B cell (primary cell): Measurements from ENCODE around the gene BID. TPM values are rescaled to one million over a fixed set of nuclear protein-coding genes. Genes with fewer than 3 reads are reported as not detected.

Source experiments
- ATAC-seq: fragments of 200-7000 bp; cut with Tn5 transposase; one replicate; pipeline ENCODE4 v1.10.0; 2021; ENCODE audit warnings: low read depth, mild to moderate bottlenecking, moderate number of reproducible peaks, moderate library complexity
- CTCF ChIA-PET: fragments of 350-600 bp; sonication (Branson Sonifier 250); formaldehyde crosslinking; loops from one replicate; lab custom pipeline; 2021; ENCODE audit warnings: antibody characterized with exemption, inconsistent platforms; lab: Charles Lee
- POLR2A ChIA-PET: fragments of 350-600 bp; sonication (Branson Sonifier 250); formaldehyde crosslinking; loops from one replicate; lab custom pipeline; 2021; ENCODE audit warnings: antibody characterized with exemption; lab: Charles Lee
- DNase-seq: peaks from one replicate; pipeline ENCODE4 v3.0.0; 2013
- H2AFZ ChIP-seq: 2 replicates; pipeline ENCODE4 v1.6.1; 2012; ENCODE audit warnings: mild to moderate bottlenecking, low read depth, low read length; ENCODE audit not compliant: insufficient read depth, poor library complexity, severe bottlenecking
- H3K27ac ChIP-seq, 2 donors: 1 replicate in 1 of 2; 2 replicates in 1 of 2; pipeline ENCODE4 v1.5.1; 2012 to 2013; ENCODE audit warnings: low read length in 2 of 2, mild to moderate bottlenecking in 2 of 2, moderate library complexity in 1 of 2
- H3K27me3 ChIP-seq, 4 experiments: fragments of 200-600 bp in 1 of 4; sonication (generic) in 1 of 4; replicated peaks in 1 of 4; 1 replicate in 2 of 4; 2 replicates in 2 of 4; pipeline versions ENCODE4 v1.6.1 to v1.7.0; 2013 to 2016; ENCODE audit warnings: low read length in 3 of 4, mild to moderate bottlenecking in 2 of 4, mixed read lengths in 1 of 4, moderate library complexity in 1 of 4; ENCODE audit not compliant: insufficient read depth in 4 of 4, control insufficient read depth in 3 of 4; ENCODE audit errors: control extremely low read depth in 1 of 4
- H3K36me3 ChIP-seq, 2 experiments: replicated peaks in 1 of 2; 1 replicate in 1 of 2; 2 replicates in 1 of 2; pipeline versions ENCODE4 v1.6.1 to v1.7.1; 2013; ENCODE audit warnings: low read length in 1 of 2; ENCODE audit not compliant: insufficient read depth in 2 of 2, control insufficient read depth in 1 of 2; ENCODE audit errors: control extremely low read depth in 1 of 2, extremely low read depth in 1 of 2
- H3K4me1 ChIP-seq, 2 donors: fragments of 200-600 bp in 1 of 2; sonication (generic) in 1 of 2; 1 replicate in 1 of 2; 2 replicates in 1 of 2; pipeline versions ENCODE4 v1.5.1 to v1.6.1; 2013 to 2017; ENCODE audit warnings: low read length in 2 of 2; ENCODE audit not compliant: control insufficient read depth in 2 of 2, insufficient read depth in 2 of 2
- H3K4me2 ChIP-seq: replicated peaks from 2 replicates; pipeline ENCODE3; 2012; ENCODE audit warnings: mild to moderate bottlenecking, low read depth, low read length; ENCODE audit not compliant: poor library complexity, severe bottlenecking
- H3K4me3 ChIP-seq, 5 experiments: fragments of 200-600 bp in 1 of 5; sonication (generic) in 1 of 5; 1 replicate in 3 of 5; 2 replicates in 2 of 5; pipeline versions ENCODE4 v1.5.1 to v1.7.0; 2011 to 2016; ENCODE audit warnings: low read length in 4 of 5, mild to moderate bottlenecking in 4 of 5, low read depth in 2 of 5, control low read depth in 1 of 5, moderate library complexity in 1 of 5; ENCODE audit not compliant: insufficient read depth in 1 of 5; ENCODE audit errors: control extremely low read depth in 1 of 5, extremely low read depth in 1 of 5
- H3K79me2 ChIP-seq: fragments of 200-600 bp; sonication (generic); one replicate; pipeline ENCODE4 v1.6.0; 2016; ENCODE audit warnings: low read length; ENCODE audit not compliant: control insufficient read depth, insufficient read depth
- H3K9ac ChIP-seq: fragments of 200-600 bp; sonication (generic); 2 replicates; pipeline ENCODE4 v1.6.1; 2017; ENCODE audit warnings: mild to moderate bottlenecking, low read length, moderate library complexity
- H3K9me3 ChIP-seq, 3 donors: one replicate each; pipeline versions ENCODE4 v1.6.1 to v1.7.1; 2013; ENCODE audit warnings: low read length in 2 of 3; ENCODE audit not compliant: control insufficient read depth in 2 of 3, insufficient read depth in 1 of 3; ENCODE audit errors: control extremely low read depth in 1 of 3
- H4K20me1 ChIP-seq: 2 replicates; pipeline ENCODE4 v1.6.0; 2012; ENCODE audit warnings: mild to moderate bottlenecking, low read length; ENCODE audit not compliant: insufficient read depth, control insufficient read depth, poor library complexity, severe bottlenecking
- H3K27ac Mint-ChIP-seq: one replicate; pipeline ENCODE4 v1.8.0; 2021; ENCODE audit warnings: mixed read lengths
- H3K27me3 Mint-ChIP-seq: one replicate; pipeline ENCODE4 v1.8.0; 2021; ENCODE audit warnings: mixed read lengths
- H3K4me1 Mint-ChIP-seq: one replicate; pipeline ENCODE4 v1.8.0; 2021; ENCODE audit warnings: mixed read lengths
- H3K4me3 Mint-ChIP-seq: one replicate; pipeline ENCODE4 v1.8.0; 2021; ENCODE audit warnings: mixed read lengths
- H3K9me3 Mint-ChIP-seq: one replicate; pipeline ENCODE4 v1.8.0; 2022; ENCODE audit warnings: mixed read lengths; ENCODE audit not compliant: insufficient read depth
- EZH2 ChIP-seq: IDR thresholded peaks from 2 replicates; pipeline ENCODE4 v1.6.1; 2012; ENCODE audit warnings: borderline replicate concordance, low read depth, mild to moderate bottlenecking, moderate library complexity, low read length; ENCODE audit not compliant: insufficient read depth, poor library complexity, severe bottlenecking
- WGBS: methylation state at CpG from one replicate; pipeline ENCODE4 v1.1.5; 2013; ENCODE audit warnings: missing lambda C conversion rate; ENCODE audit not compliant: insufficient coverage; 5-methylcytosine and 5-hydroxymethylcytosine counted together
- intact Hi-C: fragments of 100-400 bp; cut with micrococcal nuclease; formaldehyde crosslinking; loops from one replicate; pipeline ENCODE4 v1.10.0; 2022
- polyA plus RNA-seq: library from polyadenylated mRNA; depleted of rRNA; stranded (reverse); fragments of >200 nt; gene quantifications from 2 replicates; pipeline ENCODE4 v1.2.3, GENCODE V29; 2012
- total RNA-seq, 2 donors: library from RNA; stranded (reverse); fragments of 120-200 nt in 1 of 2; gene quantifications; 1 replicate in 1 of 2; 2 replicates in 1 of 2; pipeline versions ENCODE4 v1.2.3 to v1.2.4, GENCODE V29; 2013 to 2022
- TF ChIP-seq, protein P1 (sequence below): fragments of 200-600 bp; IDR thresholded peaks from one replicate; pipeline ENCODE4 v1.8.0; 2022; ENCODE audit warnings: antibody characterized with exemption, mild to moderate bottlenecking

BID gene
- total and polyA plus RNA-seq, 2 donors (not counting 1 experiment from before 2014, with no cell fraction given), result 17.5 to 23.3 TPM

DNA sequence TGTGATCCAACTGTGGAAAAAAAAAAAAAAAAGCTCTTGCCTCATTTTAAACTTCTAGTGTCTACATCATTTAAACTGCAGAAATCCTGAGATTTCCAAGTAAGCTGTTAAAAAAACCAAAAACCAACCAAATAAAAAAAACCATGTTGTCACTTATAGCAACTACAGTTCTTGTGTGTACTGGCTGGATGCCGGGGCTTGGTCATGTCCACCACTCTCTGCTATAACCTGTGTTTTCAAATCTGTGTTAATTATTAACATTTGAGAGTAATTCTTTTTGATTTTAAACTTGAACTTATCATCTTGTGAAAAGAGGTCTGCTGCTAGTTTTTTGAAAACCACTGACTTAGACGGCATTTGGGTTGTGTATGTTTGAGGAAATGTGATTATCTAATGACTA lies 32.2 kb upstream of the BID start:
- CTCF ChIA-PET, result interaction anchor here (1.0 to 1.9 kb wide), 4 partner anchors 21 to 270 kb away, joined by 3 to 6 read pairs (median 5); no protein-coding TSS in a partner anchor
- intact Hi-C loops, result no loop called here

DNA sequence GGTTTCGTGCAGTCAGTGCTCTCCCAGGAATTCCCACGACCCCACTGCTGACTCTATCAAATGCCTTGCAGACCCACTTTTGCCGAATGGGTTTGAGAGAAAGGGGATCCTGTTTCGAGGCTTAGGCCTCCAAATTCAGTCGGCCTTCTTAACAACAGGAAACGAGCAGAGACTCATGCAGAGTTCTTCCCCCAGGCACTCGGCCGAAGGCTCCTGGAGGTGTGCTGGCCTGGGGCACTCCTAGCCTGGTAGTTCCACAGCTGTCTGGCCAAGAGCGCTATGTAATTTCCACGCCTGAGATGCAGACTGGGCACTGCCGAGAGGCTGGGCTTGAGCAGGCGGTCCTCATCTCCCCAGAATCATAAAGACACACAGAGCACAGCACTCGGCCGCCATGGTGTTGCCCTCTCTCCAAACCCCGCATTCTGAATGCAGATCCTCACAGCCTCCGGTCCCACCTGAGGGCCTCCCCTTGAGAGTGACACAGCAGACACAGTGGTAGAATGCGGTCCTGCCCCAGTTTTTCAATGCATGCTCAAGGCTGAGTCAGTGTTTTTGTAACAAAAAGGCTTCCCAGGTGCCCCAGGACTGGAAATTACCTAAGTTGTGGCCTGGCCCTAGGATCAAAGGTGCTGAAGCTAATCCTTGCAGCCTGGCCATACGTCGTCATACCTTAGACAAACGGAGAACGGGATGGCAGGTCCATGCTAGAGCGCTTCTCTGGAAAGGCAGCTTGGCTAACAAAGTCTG lies 30.2 kb upstream of the BID start:
- TF ChIP-seq, protein P1, sequence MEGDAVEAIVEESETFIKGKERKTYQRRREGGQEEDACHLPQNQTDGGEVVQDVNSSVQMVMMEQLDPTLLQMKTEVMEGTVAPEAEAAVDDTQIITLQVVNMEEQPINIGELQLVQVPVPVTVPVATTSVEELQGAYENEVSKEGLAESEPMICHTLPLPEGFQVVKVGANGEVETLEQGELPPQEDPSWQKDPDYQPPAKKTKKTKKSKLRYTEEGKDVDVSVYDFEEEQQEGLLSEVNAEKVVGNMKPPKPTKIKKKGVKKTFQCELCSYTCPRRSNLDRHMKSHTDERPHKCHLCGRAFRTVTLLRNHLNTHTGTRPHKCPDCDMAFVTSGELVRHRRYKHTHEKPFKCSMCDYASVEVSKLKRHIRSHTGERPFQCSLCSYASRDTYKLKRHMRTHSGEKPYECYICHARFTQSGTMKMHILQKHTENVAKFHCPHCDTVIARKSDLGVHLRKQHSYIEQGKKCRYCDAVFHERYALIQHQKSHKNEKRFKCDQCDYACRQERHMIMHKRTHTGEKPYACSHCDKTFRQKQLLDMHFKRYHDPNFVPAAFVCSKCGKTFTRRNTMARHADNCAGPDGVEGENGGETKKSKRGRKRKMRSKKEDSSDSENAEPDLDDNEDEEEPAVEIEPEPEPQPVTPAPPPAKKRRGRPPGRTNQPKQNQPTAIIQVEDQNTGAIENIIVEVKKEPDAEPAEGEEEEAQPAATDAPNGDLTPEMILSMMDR, result no peak
- no peak for TF ChIP-seq EZH2
- DNase-seq, result no peak
- intact Hi-C loops, result no loop called here
- 95% methylated on average over 21 of the region's 22 CpGs for WGBS
- Histone ChIP-seq H3K27me3 (no peaks in the 10 kb centered on the region), H3K4me3 (no peak overlapping the region), H3K36me3 (peaks cover 0 to 62% of the 10 kb centered on the region in 2 experiments), H2AFZ (no peak overlapping the region), H3K4me1 (peaks cover 14 to 19% of the 10 kb centered on the region in 2 donors), H3K79me2 (no peaks in the 10 kb centered on the region), H3K9ac (no peak overlapping the region), H3K9me3 (no peaks in the 10 kb centered on the region), H3K27ac (no peak overlapping the region), H4K20me1 (no peaks in the 10 kb centered on the region), H3K4me2 (no peak overlapping the region)
- H3K9me3 Mint-ChIP-seq, result no peaks in the 10 kb centered on the region
- CTCF ChIA-PET, result interaction anchor here (1.9 kb wide), 1 partner anchor 272 kb away, joined by 6 read pairs; no protein-coding TSS in a partner anchor
- peaks cover 17% of the 10 kb centered on the region for H3K4me1 Mint-ChIP-seq
- no peak overlapping the region for H3K4me3 Mint-ChIP-seq
- ATAC-seq, result no peak
- H3K27ac Mint-ChIP-seq, result no peak overlapping the region
- POLR2A ChIA-PET, result no interaction called here
- H3K27me3 Mint-ChIP-seq, result no peaks in the 10 kb centered on the region

More for the DNA sequence above, 32.2 kb upstream of the BID start:
- POLR2A ChIA-PET, result no interaction called here
- Histone ChIP-seq H3K4me3 (no peak overlapping the region), H4K20me1 (no peaks in the 10 kb centered on the region), H3K4me2 (no peak overlapping the region), H3K79me2 (no peaks in the 10 kb centered on the region), H3K27ac (no peak overlapping the region), H3K4me1 (peaks cover 0 to 1% of the 10 kb centered on the region in 2 donors), H3K9ac (no peak overlapping the region), H2AFZ (no peak overlapping the region), H3K9me3 (no peaks in the 10 kb centered on the region), H3K27me3 (no peaks in the 10 kb centered on the region), H3K36me3 (peaks cover 0 to 76% of the 10 kb centered on the region in 2 experiments)
- no peak for DNase-seq
- no peak for ATAC-seq
- no peaks in the 10 kb centered on the region for H3K27me3 Mint-ChIP-seq
- no peak for TF ChIP-seq EZH2
- TF ChIP-seq, protein P1, result no peak
- no peak overlapping the region for H3K4me3 Mint-ChIP-seq
- peaks cover 3% of the 10 kb centered on the region for H3K4me1 Mint-ChIP-seq
- peak overlapping the region; percentile 8 for H3K27ac Mint-ChIP-seq
- H3K9me3 Mint-ChIP-seq, result no peaks in the 10 kb centered on the region
- WGBS, result 67% methylated on average over 1 of the region's 2 CpGs
